Heart left ventricle (tissue), 13 donors: Measurements from ENCODE around the gene RPL27A.

Experiments
- POLR2A ChIP-seq, 2 donors: fragments of 450-650 bp; IDR thresholded peaks; one replicate each; pipeline ENCODE4 v1.6.1; 2017; ENCODE audit warnings: antibody characterized with exemption in 2 of 2, mild to moderate bottlenecking in 2 of 2, moderate library complexity in 2 of 2
- TF ChIP-seq, protein P1 (sequence below), 12 donors: fragments of 200-600 bp; sonication (generic) in 4 of 12; IDR thresholded peaks; one replicate each; pipeline versions ENCODE4 v1.5.0 to v1.8.0; 2018 to 2022; ENCODE audit warnings: antibody characterized with exemption in 12 of 12, mild to moderate bottlenecking in 5 of 12
- donor health status: ischemic (EF 13 %, LVEDD 7.1; RV severe dilation, severe dysfunction).
- donor health status: DM: no; HTN: yes; CAD: no.
- donor health status: DM: no; HTN: no; CAD: no.
- donor health status: ischemic (EF 25% LVEDD 6.9; RV normal size, moderate dysfunction).
- donor health status: ischemic (EF 25% LVEDD 5.7; RV mildly dilated, moderate dysfunction).
- donor health status: ischemic (EF 35%, LVEDD 5.7; RV mildly dilated, moderate dysfunction).
- donor health status: nonischemic (EF 11% LVEDD 7.7; RV severe dilation, severe dysfunction).
- donor health status: DM: yes; HTN: yes; CAD: no.
- donor health status: PGD.
- donor health status: ischemic (EF 29% LVEDD 5.4; RV normal size, mild dysfunction).
- donor health status: nonischemic (EF 23%, LVEDD 6.1; RV moderate dilation, normal function).

DNA sequence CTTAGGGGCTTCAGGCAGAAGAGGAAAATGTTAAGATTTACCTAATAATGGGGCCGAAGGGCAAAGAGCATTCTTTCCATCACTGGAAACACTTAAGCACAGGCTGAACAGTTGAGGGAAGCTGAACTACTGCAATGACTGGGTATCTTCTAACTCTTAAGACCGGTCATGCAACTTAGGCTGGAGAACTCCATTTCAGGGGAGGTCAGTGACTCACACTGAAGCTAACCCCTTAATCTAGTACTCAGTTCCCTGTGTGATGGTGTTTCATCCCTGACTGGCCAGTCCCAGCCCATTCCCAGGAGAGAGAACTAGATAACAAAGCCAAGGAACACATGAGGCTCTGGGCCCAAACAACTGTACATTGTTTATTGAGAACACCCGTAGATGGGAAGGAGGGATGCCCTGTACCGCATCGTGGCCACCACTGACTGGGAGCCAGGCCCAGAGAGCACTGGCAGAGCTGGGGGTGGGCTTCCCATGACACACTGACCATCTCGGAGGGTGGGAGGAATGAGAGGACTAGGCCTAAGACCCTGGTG is 10.5 kb downstream of the RPL27A start:
- TF ChIP-seq, protein P1, sequence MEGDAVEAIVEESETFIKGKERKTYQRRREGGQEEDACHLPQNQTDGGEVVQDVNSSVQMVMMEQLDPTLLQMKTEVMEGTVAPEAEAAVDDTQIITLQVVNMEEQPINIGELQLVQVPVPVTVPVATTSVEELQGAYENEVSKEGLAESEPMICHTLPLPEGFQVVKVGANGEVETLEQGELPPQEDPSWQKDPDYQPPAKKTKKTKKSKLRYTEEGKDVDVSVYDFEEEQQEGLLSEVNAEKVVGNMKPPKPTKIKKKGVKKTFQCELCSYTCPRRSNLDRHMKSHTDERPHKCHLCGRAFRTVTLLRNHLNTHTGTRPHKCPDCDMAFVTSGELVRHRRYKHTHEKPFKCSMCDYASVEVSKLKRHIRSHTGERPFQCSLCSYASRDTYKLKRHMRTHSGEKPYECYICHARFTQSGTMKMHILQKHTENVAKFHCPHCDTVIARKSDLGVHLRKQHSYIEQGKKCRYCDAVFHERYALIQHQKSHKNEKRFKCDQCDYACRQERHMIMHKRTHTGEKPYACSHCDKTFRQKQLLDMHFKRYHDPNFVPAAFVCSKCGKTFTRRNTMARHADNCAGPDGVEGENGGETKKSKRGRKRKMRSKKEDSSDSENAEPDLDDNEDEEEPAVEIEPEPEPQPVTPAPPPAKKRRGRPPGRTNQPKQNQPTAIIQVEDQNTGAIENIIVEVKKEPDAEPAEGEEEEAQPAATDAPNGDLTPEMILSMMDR (IDR thresholded peaks at IDR 0.05), result no peak
- TF ChIP-seq POLR2A (IDR thresholded peaks at IDR 0.05), result no peak
